ENCODE measurements around the gene SETDB1. TPM values are rescaled to one million over a fixed set of nuclear protein-coding genes. Genes with fewer than 3 reads are reported as not detected.
A peak's percentile ranks its signal among the peaks of the same experiment; 100 is the strongest.

The SETDB1 gene
- total and polyA plus RNA-seq, 2 of the 13 experiments (the other 11 are each of a cell fraction or from before 2014, with no cell fraction given) = 33.1 to 34.6 TPM

- peak; percentile 56; the same call in 1 of the 2 replicates for TF ChIP-seq POGK (CRISPR knock-in tag; conservative IDR thresholded peaks at IDR 0.05)
- TF ChIP-seq JUND (CRISPR knock-in tag; IDR thresholded peaks at IDR 0.05) = no peak
- 0 out of 2 replicates have a peak, but pooled peaks have one; percentile 81 for TF ChIP-seq IRX3 (CRISPR knock-in tag; IDR thresholded peaks at IDR 0.05; ENCODE audit: borderline replicate concordance, low read depth)
- no peak for TF ChIP-seq KAT2B (IDR thresholded peaks at IDR 0.05; ENCODE audit: borderline replicate concordance, low read depth, low read length)
- no peak for TF ChIP-seq RFXANK (CRISPR knock-in tag; IDR thresholded peaks at IDR 0.05)
- peak; percentile 66 for TF ChIP-seq RFX3 (CRISPR knock-in tag; IDR thresholded peaks at IDR 0.05)
- peak; percentile 85; the same call in 1 of the 2 replicates for TF ChIP-seq ZNF619 (CRISPR knock-in tag; IDR thresholded peaks at IDR 0.05)
- no peak for TF ChIP-seq EZH2 (conservative IDR thresholded peaks at IDR 0.05; ENCODE audit: low read depth, low read length)
- TF ChIP-seq HOXA9 (CRISPR knock-in tag; IDR thresholded peaks at IDR 0.05; ENCODE audit: borderline replicate concordance) = no peak
- no peak for TF ChIP-seq SATB2 (CRISPR knock-in tag; IDR thresholded peaks at IDR 0.05)
- no peak for TF ChIP-seq CERS6 (CRISPR knock-in tag; IDR thresholded peaks at IDR 0.05)
- TF ChIP-seq BCL3 (CRISPR knock-in tag; IDR thresholded peaks at IDR 0.05) = peak; percentile 24; the same call in 1 of the 2 replicates
- peak; percentile 67 for TF ChIP-seq POLR2G (IDR thresholded peaks at IDR 0.05; ENCODE audit: low read depth, low read length)
- no peak for TF ChIP-seq KLF15 (CRISPR knock-in tag; IDR thresholded peaks at IDR 0.05; ENCODE audit: borderline replicate concordance)
- TF ChIP-seq PRMT3 (CRISPR knock-in tag; IDR thresholded peaks at IDR 0.05; ENCODE audit: borderline replicate concordance, low read depth) = no peak
- no peak for TF ChIP-seq MLLT10 (CRISPR knock-in tag; IDR thresholded peaks at IDR 0.05)
- peak; percentile 57 for TF ChIP-seq RBM39 (IDR thresholded peaks at IDR 0.05; ENCODE audit: low read depth, low read length, poor library complexity, severe bottlenecking)
- TF ChIP-seq SMAD3 (CRISPR knock-in tag; IDR thresholded peaks at IDR 0.05) = no peak; the same call in 1 of the 2 replicates
- no peak for TF ChIP-seq PTBP1 (IDR thresholded peaks at IDR 0.05; ENCODE audit: low read depth, low read length, poor library complexity, severe bottlenecking)
- TF ChIP-seq TBL1XR1 (IDR thresholded peaks at IDR 0.05; ENCODE audit: borderline replicate concordance, low read length, partially characterized antibody) = peak; percentile 5
- TF ChIP-seq SRSF1 (optimal IDR thresholded peaks at IDR 0.05; ENCODE audit: low read depth, low read length) = no peak
Observed at GRCh38 chr1:151008244-151009205, 82.4 kb downstream of the SETDB1 start, which contains the start of gene PRUNE1 (continued).
